K562 (cell line): ENCODE results near the gene SHTN1. TPM values are rescaled to one million over a fixed set of nuclear protein-coding genes. Genes with fewer than 3 reads are reported as not detected.

Source experiments
- C11orf30 ChIP-seq: fragments of 450-650 bp; IDR thresholded peaks from 2 replicates; pipeline ENCODE4 v1.6.1; 2016; ENCODE audit warnings: low read depth, mild to moderate bottlenecking
- EZH2 ChIP-seq: IDR thresholded peaks from 2 replicates; pipeline ENCODE4 v1.6.1; 2012; ENCODE audit warnings: low read depth, mild to moderate bottlenecking, inconsistent platforms, low read length, borderline replicate concordance
- GATAD2A ChIP-seq: fragments of 450-650 bp; IDR thresholded peaks from 2 replicates; pipeline ENCODE4 v1.6.1; 2017
- HDAC1 ChIP-seq, 2 experiments: fragments of 450-650 bp; IDR thresholded peaks; 2 replicates each; pipeline ENCODE4 v1.6.1; 2016 to 2017; ENCODE audit warnings: inconsistent platforms in 1 of 2, mild to moderate bottlenecking in 1 of 2, moderate library complexity in 1 of 2
- KAT7 ChIP-seq: sonication (generic); formaldehyde crosslinking; IDR thresholded peaks from 2 replicates; pipeline ENCODE4 v1.8.0; 2022; ENCODE audit warnings: missing genetic modification reagents, mild to moderate bottlenecking, borderline replicate concordance
- MAFF ChIP-seq: IDR thresholded peaks from 2 replicates; pipeline ENCODE4 v1.6.1; 2012; ENCODE audit warnings: low read length, improper control_type of control experiment
- MAFG ChIP-seq: fragments of 450-650 bp; conservative IDR thresholded peaks from 2 replicates; pipeline ENCODE4 v1.6.1; 2016; ENCODE audit warnings: missing genetic modification characterization, missing compliant biosample characterization
- MAFK ChIP-seq: IDR thresholded peaks from 2 replicates; pipeline ENCODE4 v1.6.1; 2011; ENCODE audit warnings: low read length, improper control_type of control experiment
- NFE2 ChIP-seq: IDR thresholded peaks from 2 replicates; pipeline ENCODE4 v1.6.1; 2014; ENCODE audit warnings: antibody characterized with exemption, low read depth
- NUFIP1 ChIP-seq: fragments of 450-650 bp; IDR thresholded peaks from 2 replicates; pipeline ENCODE4 v1.6.1; 2018; ENCODE audit not compliant: partially characterized antibody
- PRMT5 ChIP-seq: sonication (generic); formaldehyde crosslinking; IDR thresholded peaks from 2 replicates; pipeline ENCODE4 v1.5.0; 2020; ENCODE audit warnings: missing genetic modification reagents
- RBM22 ChIP-seq: fragments of 200-400 bp; formaldehyde crosslinking; IDR thresholded peaks from 2 replicates; pipeline ENCODE4 v1.6.1; 2018; ENCODE audit warnings: low read length, low read depth; ENCODE audit not compliant: poor library complexity, severe bottlenecking
- SMAD2 ChIP-seq: fragments of 150-350 bp; IDR thresholded peaks from 2 replicates; pipeline ENCODE4 v1.6.1; 2014; ENCODE audit warnings: low read depth, mild to moderate bottlenecking, low read length
- THRAP3 ChIP-seq: fragments of 450-650 bp; IDR thresholded peaks from 2 replicates; pipeline ENCODE4 v1.6.1; 2016; ENCODE audit warnings: mild to moderate bottlenecking, inconsistent platforms, borderline replicate concordance
- ZFP36 ChIP-seq: fragments of 150-350 bp; IDR thresholded peaks from 2 replicates; pipeline ENCODE4 v1.6.1; 2018; ENCODE audit warnings: low read length, low read depth; ENCODE audit not compliant: partially characterized antibody
- ZNF232 ChIP-seq: sonication (generic); formaldehyde crosslinking; IDR thresholded peaks from 2 replicates; pipeline ENCODE4 v1.8.0; 2022; ENCODE audit warnings: mild to moderate bottlenecking, missing genetic modification reagents
- ZNF24 ChIP-seq: fragments of 450-650 bp; IDR thresholded peaks from 2 replicates; pipeline ENCODE4 v1.6.1; 2016
- polyA plus RNA-seq, 8 experiments: library from polyadenylated mRNA; depleted of rRNA in 4 of 8; stranded (reverse) in 5 of 8; unstranded in 3 of 8; fragments of >200 nt; fragmentation: Nextera tagmentation in 2 of 8; fragmentation: Illumina TruSeq in 1 of 8; extraction: Ambion mirVana in 2 of 8; extraction: Trizol in 1 of 8; gene quantifications; 2 replicates each; pipeline versions ENCODE4 v1.2.1 to v1.2.3, GENCODE V29; 2011 to 2014; ENCODE audit warnings: inconsistent platforms in 1 of 8, missing spikeins in 1 of 8
- total RNA-seq, 7 experiments: library from RNA; depleted of rRNA in 6 of 7; stranded (reverse); fragments of >200 nt in 6 of 7; fragmentation: Illumina TruSeq in 2 of 7; extraction: Trizol in 2 of 7; gene quantifications; 2 replicates each; pipeline versions ENCODE4 v1.2.1 to v1.2.3, GENCODE V29; 2011 to 2021; ENCODE audit warnings: low replicate concordance in 1 of 7
- TF ChIP-seq, protein P1 (sequence below): sonication (generic); formaldehyde crosslinking; IDR thresholded peaks from 2 replicates; pipeline ENCODE4 v1.5.0; 2020; ENCODE audit warnings: missing genetic modification reagents
- TF ChIP-seq, protein P2 (sequence below): sonication (generic); formaldehyde crosslinking; IDR thresholded peaks from 2 replicates; pipeline ENCODE4 v1.9.0; 2022; ENCODE audit warnings: mild to moderate bottlenecking, missing genetic modification reagents
- TF ChIP-seq, protein P3 (sequence below): sonication (generic); formaldehyde crosslinking; IDR thresholded peaks from 2 replicates; pipeline ENCODE4 v1.8.1; 2023; ENCODE audit warnings: mild to moderate bottlenecking, missing genetic modification reagents
- TF ChIP-seq, protein P4 (sequence below): sonication (generic); formaldehyde crosslinking; IDR thresholded peaks from 2 replicates; pipeline ENCODE4 v1.8.1; 2023; ENCODE audit warnings: missing genetic modification reagents, mild to moderate bottlenecking, borderline replicate concordance

The SHTN1 gene
- total and polyA plus RNA-seq, 9 of the 15 experiments (the other 6 are each of a cell fraction or from before 2014, with no cell fraction given), result 5.4 to 21.3 (median 13.3) TPM

DNA sequence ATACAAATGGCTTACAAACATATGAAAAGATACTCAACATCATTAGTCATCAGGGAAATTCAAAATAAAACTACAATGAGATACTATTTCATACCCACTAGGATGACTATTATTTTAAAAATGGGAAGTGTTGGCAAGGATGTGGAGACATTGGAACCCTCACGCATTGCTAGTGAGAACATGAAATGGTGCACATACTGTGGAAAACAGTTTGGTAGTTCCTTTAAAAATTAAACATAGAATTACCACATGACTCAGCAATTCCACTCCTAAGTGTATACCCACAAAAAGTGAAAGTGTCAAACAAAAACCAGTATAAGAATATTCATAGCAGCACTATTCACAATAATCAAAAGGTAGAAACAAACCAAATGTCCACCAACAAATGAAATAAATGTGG is 48.5 kb upstream of the SHTN1 start (continued):
- TF ChIP-seq EZH2 (no peak), RBM22 (no peak), PRMT5 (CRISPR knock-in tag) (no peak), HDAC1 (IDR thresholded peaks at IDR 0.05) (no peak), GATAD2A (no peak), ZNF24 (no peak), KAT7 (no peak), MAFK (peak; percentile 44; the same call in 1 of the 2 replicates), THRAP3 (no peak), ZNF232 (CRISPR knock-in tag) (no peak), ZFP36 (no peak), MAFG (tag) (peak; percentile 72), C11orf30 (peak; percentile 60), NUFIP1 (no peak), NFE2 (0 out of 2 replicates have a peak, but pooled peaks have one; percentile 21), SMAD2 (no peak), MAFF (peak; percentile 43; the same call in 1 of the 2 replicates)
- TF ChIP-seq, protein P1, sequence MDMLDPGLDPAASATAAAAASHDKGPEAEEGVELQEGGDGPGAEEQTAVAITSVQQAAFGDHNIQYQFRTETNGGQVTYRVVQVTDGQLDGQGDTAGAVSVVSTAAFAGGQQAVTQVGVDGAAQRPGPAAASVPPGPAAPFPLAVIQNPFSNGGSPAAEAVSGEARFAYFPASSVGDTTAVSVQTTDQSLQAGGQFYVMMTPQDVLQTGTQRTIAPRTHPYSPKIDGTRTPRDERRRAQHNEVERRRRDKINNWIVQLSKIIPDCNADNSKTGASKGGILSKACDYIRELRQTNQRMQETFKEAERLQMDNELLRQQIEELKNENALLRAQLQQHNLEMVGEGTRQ (CRISPR knock-in tag), result no peak
- TF ChIP-seq, protein P2, sequence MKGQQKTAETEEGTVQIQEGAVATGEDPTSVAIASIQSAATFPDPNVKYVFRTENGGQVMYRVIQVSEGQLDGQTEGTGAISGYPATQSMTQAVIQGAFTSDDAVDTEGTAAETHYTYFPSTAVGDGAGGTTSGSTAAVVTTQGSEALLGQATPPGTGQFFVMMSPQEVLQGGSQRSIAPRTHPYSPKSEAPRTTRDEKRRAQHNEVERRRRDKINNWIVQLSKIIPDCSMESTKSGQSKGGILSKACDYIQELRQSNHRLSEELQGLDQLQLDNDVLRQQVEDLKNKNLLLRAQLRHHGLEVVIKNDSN (CRISPR knock-in tag), result no peak
- TF ChIP-seq, protein P3, sequence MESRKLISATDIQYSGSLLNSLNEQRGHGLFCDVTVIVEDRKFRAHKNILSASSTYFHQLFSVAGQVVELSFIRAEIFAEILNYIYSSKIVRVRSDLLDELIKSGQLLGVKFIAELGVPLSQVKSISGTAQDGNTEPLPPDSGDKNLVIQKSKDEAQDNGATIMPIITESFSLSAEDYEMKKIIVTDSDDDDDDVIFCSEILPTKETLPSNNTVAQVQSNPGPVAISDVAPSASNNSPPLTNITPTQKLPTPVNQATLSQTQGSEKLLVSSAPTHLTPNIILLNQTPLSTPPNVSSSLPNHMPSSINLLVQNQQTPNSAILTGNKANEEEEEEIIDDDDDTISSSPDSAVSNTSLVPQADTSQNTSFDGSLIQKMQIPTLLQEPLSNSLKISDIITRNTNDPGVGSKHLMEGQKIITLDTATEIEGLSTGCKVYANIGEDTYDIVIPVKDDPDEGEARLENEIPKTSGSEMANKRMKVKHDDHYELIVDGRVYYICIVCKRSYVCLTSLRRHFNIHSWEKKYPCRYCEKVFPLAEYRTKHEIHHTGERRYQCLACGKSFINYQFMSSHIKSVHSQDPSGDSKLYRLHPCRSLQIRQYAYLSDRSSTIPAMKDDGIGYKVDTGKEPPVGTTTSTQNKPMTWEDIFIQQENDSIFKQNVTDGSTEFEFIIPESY, result no peak
- TF ChIP-seq, protein P4, sequence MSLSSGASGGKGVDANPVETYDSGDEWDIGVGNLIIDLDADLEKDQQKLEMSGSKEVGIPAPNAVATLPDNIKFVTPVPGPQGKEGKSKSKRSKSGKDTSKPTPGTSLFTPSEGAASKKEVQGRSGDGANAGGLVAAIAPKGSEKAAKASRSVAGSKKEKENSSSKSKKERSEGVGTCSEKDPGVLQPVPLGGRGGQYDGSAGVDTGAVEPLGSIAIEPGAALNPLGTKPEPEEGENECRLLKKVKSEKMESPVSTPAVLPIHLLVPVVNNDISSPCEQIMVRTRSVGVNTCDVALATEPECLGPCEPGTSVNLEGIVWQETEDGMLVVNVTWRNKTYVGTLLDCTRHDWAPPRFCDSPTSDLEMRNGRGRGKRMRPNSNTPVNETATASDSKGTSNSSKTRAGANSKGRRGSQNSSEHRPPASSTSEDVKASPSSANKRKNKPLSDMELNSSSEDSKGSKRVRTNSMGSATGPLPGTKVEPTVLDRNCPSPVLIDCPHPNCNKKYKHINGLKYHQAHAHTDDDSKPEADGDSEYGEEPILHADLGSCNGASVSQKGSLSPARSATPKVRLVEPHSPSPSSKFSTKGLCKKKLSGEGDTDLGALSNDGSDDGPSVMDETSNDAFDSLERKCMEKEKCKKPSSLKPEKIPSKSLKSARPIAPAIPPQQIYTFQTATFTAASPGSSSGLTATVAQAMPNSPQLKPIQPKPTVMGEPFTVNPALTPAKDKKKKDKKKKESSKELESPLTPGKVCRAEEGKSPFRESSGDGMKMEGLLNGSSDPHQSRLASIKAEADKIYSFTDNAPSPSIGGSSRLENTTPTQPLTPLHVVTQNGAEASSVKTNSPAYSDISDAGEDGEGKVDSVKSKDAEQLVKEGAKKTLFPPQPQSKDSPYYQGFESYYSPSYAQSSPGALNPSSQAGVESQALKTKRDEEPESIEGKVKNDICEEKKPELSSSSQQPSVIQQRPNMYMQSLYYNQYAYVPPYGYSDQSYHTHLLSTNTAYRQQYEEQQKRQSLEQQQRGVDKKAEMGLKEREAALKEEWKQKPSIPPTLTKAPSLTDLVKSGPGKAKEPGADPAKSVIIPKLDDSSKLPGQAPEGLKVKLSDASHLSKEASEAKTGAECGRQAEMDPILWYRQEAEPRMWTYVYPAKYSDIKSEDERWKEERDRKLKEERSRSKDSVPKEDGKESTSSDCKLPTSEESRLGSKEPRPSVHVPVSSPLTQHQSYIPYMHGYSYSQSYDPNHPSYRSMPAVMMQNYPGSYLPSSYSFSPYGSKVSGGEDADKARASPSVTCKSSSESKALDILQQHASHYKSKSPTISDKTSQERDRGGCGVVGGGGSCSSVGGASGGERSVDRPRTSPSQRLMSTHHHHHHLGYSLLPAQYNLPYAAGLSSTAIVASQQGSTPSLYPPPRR (CRISPR knock-in tag), result no peak
